GM20000 (cell line): Measurements from ENCODE around the gene SH3PXD2A.

ENCODE experiments used
- DNase-seq: peaks from one replicate; pipeline ENCODE4 v3.0.0; 2012; ENCODE audit warnings: low spot score
- CTCF ChIP-seq: IDR thresholded peaks from 2 replicates; pipeline ENCODE4 v1.5.1; 2012; ENCODE audit warnings: mild to moderate bottlenecking, control low read depth; ENCODE audit errors: extremely low read depth, missing control alignments

SH3PXD2A gene

GRCh38 chr10:103832806-103833205 lies 22.6 kb downstream of the SH3PXD2A start:
- no peak for TF ChIP-seq CTCF
- DNase-seq, result no peak

GRCh38 chr10:103829838-103830465 lies 25.4 kb downstream of the SH3PXD2A start:
- no peak for TF ChIP-seq CTCF
- no peak for DNase-seq

GRCh38 chr10:103829278-103829677 lies 26.1 kb downstream of the SH3PXD2A start:
- TF ChIP-seq CTCF, result no peak
- no peak for DNase-seq

GRCh38 chr10:103828587-103829197 lies 26.7 kb downstream of the SH3PXD2A start:
- TF ChIP-seq CTCF, result no peak
- no peak for DNase-seq

- DNase-seq, result no peak
- TF ChIP-seq CTCF, result no peak
Observed at GRCh38 chr10:103828107-103828506, 27.3 kb downstream of the SH3PXD2A start.

GRCh38 chr10:103826885-103827284 lies 28.5 kb downstream of the SH3PXD2A start:
- no peak for TF ChIP-seq CTCF
- no peak for DNase-seq

GRCh38 chr10:103824281-103824680 lies 31.1 kb downstream of the SH3PXD2A start:
- no peak for DNase-seq
- TF ChIP-seq CTCF, result no peak
